ENCODE results near the gene PDZD2.
"Not testable (repeated sequence)": the region's sequence is repeated elsewhere in the genome, so short reads cannot be mapped to it uniquely, and the experiment has no call there.

PDZD2 gene

GRCh38 chr5:31934156-31934555 is 295.2 kb downstream of the PDZD2 start:
- no peak for DNase-seq (ENCODE audit: low spot score)

DNA sequence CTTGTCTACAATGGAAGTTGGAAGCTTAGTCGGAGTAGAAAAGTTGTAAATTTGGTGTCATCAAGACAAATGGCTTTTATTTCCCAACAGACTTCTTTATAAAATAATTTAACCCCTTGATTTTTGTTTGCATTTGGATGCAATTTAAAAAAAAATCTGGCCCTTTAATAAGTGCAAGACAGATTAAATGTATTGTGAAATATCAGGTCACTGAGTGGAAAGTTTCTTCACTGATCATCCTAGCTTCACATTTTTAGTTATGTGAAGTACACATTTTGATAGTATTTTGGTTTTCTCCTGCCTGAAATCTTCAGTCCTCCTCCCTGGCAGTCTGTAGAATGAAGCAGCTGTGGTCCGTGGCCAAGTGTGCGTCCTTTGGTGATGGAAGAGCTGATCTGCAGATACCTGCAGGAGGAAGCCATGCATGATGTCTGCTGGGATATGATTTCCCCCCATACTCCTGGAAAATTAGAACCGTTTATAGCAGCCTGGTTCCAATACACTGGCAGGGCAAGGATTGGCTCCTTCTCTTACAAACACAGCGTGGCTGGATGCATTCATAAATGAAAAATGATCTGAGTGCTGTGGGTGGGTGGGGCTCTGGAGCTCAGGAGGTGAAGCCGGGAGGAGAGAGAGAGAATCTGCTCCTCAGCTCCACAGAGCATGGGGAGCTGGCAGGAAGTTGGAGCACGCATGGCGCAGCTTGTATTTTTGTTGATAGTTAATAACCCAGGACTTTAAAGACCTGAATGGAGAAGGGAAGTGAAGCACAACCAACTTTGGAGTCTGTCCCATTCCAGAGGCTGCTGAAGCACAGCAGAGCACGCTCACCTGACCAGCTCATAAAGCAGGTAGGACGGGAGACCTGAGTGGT is 296.8 kb downstream of the PDZD2 start:
- no peak for DNase-seq (ENCODE audit: low spot score)

DNA sequence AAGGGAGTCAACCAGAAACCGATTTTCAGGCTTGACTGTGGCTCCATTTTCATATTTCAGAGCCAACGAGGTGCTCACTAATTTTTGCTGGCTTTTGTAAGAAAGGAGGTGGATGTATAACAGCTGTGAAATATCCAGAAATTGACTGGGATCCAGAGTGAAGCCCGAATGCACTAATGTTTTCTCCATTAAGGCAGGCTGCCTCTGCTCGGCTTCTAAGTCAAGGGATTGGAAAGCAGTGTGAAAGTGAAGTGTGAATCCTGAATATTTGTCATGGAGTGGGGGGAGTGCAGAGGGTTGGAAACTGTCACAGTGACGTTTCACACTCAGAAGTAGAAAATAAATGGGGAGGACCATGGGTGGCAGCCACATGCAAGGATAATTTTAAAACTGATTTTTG is 297.8 kb downstream of the PDZD2 start:
- no peak for DNase-seq (ENCODE audit: low spot score)

DNA sequence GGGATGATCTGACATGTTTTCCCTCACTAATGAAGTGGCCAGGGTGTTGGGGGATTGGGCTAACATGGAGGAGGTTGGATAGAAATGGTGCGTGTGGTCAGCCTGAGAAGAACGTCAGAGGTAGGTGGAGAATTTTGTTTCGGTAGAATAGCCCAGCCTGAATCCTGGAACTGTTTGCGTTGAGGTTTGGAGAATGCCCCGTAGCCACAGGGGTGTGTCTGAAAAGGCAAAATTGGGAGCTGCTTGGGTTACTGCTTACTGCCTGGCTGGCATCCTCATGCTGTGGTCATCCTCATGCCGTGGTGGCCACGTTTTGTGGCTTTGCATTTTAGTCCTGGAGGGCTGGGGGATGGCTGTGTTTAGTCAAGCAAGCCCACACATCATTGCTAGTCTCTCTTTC is 298.3 kb downstream of the PDZD2 start:
- DNase-seq (ENCODE audit: low spot score): no peak

- no peak for DNase-seq (ENCODE audit: low spot score)
Observed at GRCh38 chr5:31937703-31938102, 298.8 kb downstream of the PDZD2 start.

DNA sequence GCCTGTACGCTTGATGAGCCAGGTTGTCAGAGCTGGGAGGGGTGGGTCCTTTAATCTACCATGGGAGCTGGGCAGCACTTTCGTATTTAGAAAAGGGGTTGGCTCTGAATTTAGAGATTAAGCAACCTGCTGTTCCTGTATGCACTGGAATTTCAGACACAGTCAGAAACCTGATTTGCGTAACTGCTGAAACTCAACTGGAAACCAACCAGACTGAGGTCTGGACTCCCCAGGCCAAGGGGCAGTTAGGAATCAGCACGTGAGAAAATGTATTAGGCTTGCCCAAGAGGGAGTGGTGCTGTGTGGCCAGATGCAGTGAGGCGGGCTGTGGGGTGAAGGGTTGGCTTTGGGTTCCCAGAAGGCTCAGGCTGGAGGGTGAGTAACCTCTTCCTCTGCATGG is 300.2 kb downstream of the PDZD2 start:
- DNase-seq (ENCODE audit: low spot score): no peak

GRCh38 chr5:31941151-31941755 is 302.3 kb downstream of the PDZD2 start:
- DNase-seq (ENCODE audit: low spot score): no peak

- no peak for DNase-seq (ENCODE audit: low spot score)
Observed at GRCh38 chr5:31942546-31942945, 303.6 kb downstream of the PDZD2 start.

- no peak for DNase-seq (ENCODE audit: low spot score)
Observed at GRCh38 chr5:31944684-31945445, 305.9 kb downstream of the PDZD2 start.

- no peak for DNase-seq (ENCODE audit: low spot score)
Observed at GRCh38 chr5:31948006-31948405, 309.1 kb downstream of the PDZD2 start.

DNA sequence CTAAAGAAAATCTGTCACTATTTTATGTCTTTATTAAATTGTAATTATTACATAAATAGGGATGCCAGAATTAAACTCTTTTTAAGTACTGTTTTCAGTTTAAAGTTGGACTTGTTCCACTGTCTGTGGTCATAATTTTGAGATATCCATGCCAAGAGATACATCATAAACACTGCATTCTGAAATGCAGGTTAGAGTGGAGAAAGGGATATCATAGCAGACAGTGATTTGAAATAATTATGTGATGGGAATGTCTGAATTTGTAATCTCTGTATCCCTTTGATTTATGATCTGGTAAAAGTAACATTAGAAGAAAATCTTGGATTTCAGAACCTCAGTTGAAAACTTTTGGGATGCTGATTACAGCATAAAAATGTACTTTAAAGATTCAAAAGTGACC is 313.1 kb downstream of the PDZD2 start:
- DNase-seq (ENCODE audit: low spot score): no peak

GRCh38 chr5:31954091-31954490 is 315.2 kb downstream of the PDZD2 start:
- DNase-seq (ENCODE audit: low spot score): no peak

- DNase-seq (ENCODE audit: low spot score): no peak
Observed at GRCh38 chr5:31957151-31957550, 318.2 kb downstream of the PDZD2 start.

GRCh38 chr5:31962351-31962751 is 323.4 kb downstream of the PDZD2 start:
- no peak for DNase-seq (ENCODE audit: low spot score)

- no peak for DNase-seq (ENCODE audit: low spot score)
Observed at GRCh38 chr5:31962871-31963307, 324.0 kb downstream of the PDZD2 start.

- DNase-seq (ENCODE audit: low spot score): no peak
Observed at GRCh38 chr5:31963358-31964006, 324.6 kb downstream of the PDZD2 start.

- no peak for DNase-seq (ENCODE audit: low spot score)
Observed at GRCh38 chr5:31964007-31964360, 325.1 kb downstream of the PDZD2 start.

DNA sequence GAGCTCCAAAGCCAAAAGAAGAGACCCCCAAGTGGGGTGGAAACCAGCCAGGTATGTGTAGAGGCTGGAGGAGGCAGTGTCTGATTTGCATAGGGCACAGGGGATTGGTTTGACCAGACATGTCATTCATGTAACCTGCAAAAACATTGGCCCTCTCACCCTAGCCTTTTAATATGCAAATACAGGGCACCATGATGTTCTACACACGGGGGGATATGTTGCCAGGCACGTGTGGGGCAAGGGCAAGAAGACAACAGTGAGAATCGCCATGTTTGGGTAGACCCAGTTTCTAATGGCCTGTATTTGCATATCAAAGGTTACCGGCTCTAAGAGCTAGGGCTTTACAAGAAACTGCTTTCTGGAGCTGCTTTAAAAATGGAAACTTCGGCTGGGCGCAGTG is 326.3 kb downstream of the PDZD2 start:
- no peak for DNase-seq (ENCODE audit: low spot score)

DNA sequence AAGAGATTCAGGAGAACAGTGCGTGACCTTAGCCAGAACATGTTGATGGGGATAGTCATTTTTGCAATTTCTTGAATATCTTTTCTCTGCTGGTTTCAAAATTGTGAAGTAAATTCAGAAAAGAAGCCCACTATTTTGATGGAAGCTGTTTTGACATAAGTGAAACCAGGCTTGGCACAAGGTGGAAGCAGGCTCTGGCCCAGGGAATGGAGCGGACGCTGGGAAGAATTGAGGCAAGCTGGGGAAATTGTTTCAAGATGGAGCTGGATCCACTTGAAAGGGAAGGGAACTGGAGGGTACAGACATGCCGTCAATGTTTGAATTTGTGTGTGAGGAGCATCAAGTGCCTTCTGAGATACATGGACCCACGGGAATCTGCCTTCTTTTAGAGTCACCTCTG is 328.0 kb downstream of the PDZD2 start:
- DNase-seq (ENCODE audit: low spot score): no peak

- DNase-seq (ENCODE audit: low spot score): no peak
Observed at GRCh38 chr5:31967461-31967860, 328.5 kb downstream of the PDZD2 start.

- DNase-seq (ENCODE audit: low spot score): no peak
Observed at GRCh38 chr5:31972558-31972957, 333.6 kb downstream of the PDZD2 start.

- DNase-seq (ENCODE audit: low spot score): not testable (repeated sequence)
Observed at GRCh38 chr5:31975189-31975612, 336.3 kb downstream of the PDZD2 start.

Data from COLO829 (cell line).